Keratinocyte (primary cell): ENCODE measurements around the gene ERCC6. TPM values are rescaled to one million over a fixed set of nuclear protein-coding genes. Genes with fewer than 3 reads are reported as not detected.

Experiments used
- DNase-seq: peaks from one replicate; pipeline ENCODE4 v3.0.0-alpha.2; 2011; ENCODE audit warnings: low read depth, missing footprints, low spot score
- FAIRE-seq: peaks from 2 replicates; lab custom pipeline; 2011; peaks lifted over from hg19 to GRCh38; lab: Jason Lieb, UNC
- H2AFZ ChIP-seq: 2 replicates; pipeline ENCODE4 v1.6.0; 2012; ENCODE audit warnings: low read length, control low read depth, inconsistent platforms; ENCODE audit not compliant: control insufficient read depth
- H3K27ac ChIP-seq: 2 replicates; pipeline ENCODE4 v1.5.1; 2011; ENCODE audit warnings: low read length; ENCODE audit not compliant: control insufficient read depth, insufficient read depth
- H3K27me3 ChIP-seq: 3 replicates; pipeline ENCODE4 v1.6.0; 2011; ENCODE audit warnings: low read length; ENCODE audit not compliant: control insufficient read depth, insufficient read depth; ENCODE audit errors: extremely low read depth
- H3K36me3 ChIP-seq, 2 experiments: 2 replicates in 1 of 2; 3 replicates in 1 of 2; pipeline ENCODE4 v1.5.1; 2011; ENCODE audit warnings: low read length in 2 of 2, mild to moderate bottlenecking in 1 of 2; ENCODE audit not compliant: control insufficient read depth in 2 of 2, insufficient read depth in 2 of 2; ENCODE audit errors: extremely low read depth in 1 of 2
- H3K4me1 ChIP-seq: 3 replicates; pipeline ENCODE4 v1.5.1; 2011; ENCODE audit warnings: low read length; ENCODE audit not compliant: control insufficient read depth, insufficient read depth; ENCODE audit errors: extremely low read depth
- H3K4me2 ChIP-seq: 3 replicates; pipeline ENCODE4 v1.6.0; 2011; ENCODE audit warnings: low read depth, low read length; ENCODE audit not compliant: control insufficient read depth, insufficient read depth; ENCODE audit errors: extremely low read depth
- H3K4me3 ChIP-seq, 3 experiments: fragments of 200-600 bp in 1 of 3; sonication (generic) in 1 of 3; 2 replicates in 2 of 3; 3 replicates in 1 of 3; pipeline ENCODE4 v1.5.1; 2011 to 2016; ENCODE audit warnings: low read length in 3 of 3, mild to moderate bottlenecking in 3 of 3, control low read depth in 2 of 3, inconsistent platforms in 1 of 3, low read depth in 1 of 3, mixed read lengths in 1 of 3, mixed run types in 1 of 3, moderate library complexity in 1 of 3; ENCODE audit not compliant: control insufficient read depth in 2 of 3, insufficient read depth in 2 of 3; ENCODE audit errors: extremely low read depth in 1 of 3
- H3K79me2 ChIP-seq: 2 replicates; pipeline ENCODE4 v1.6.0; 2012; ENCODE audit warnings: low read length; ENCODE audit not compliant: control insufficient read depth, insufficient read depth
- H3K9ac ChIP-seq: 3 replicates; pipeline ENCODE4 v1.6.0; 2011; ENCODE audit warnings: low read length; ENCODE audit not compliant: control insufficient read depth, insufficient read depth; ENCODE audit errors: extremely low read depth
- H3K9me1 ChIP-seq: 3 replicates; pipeline ENCODE4 v1.6.0; 2011; ENCODE audit warnings: low read length; ENCODE audit not compliant: control insufficient read depth, insufficient read depth; ENCODE audit errors: extremely low read depth
- H3K9me3 ChIP-seq: 2 replicates; pipeline ENCODE4 v1.5.1; 2012; ENCODE audit warnings: low read depth, low read length; ENCODE audit not compliant: control insufficient read depth
- H4K20me1 ChIP-seq: 3 replicates; pipeline ENCODE4 v1.6.0; 2011; ENCODE audit warnings: low read length; ENCODE audit not compliant: control insufficient read depth, insufficient read depth; ENCODE audit errors: extremely low read depth
- CTCF ChIP-seq, 3 experiments: IDR thresholded peaks in 1 of 3; conservative IDR thresholded peaks in 1 of 3; optimal IDR thresholded peaks in 1 of 3; 2 replicates in 2 of 3; 3 replicates in 1 of 3; pipeline versions ENCODE3 to v1.5.1; 2011; ENCODE audit warnings: low read length in 3 of 3, mild to moderate bottlenecking in 3 of 3, moderate library complexity in 2 of 3, control low read depth in 1 of 3, inconsistent platforms in 1 of 3; ENCODE audit not compliant: insufficient read depth in 2 of 3; ENCODE audit errors: extremely low read depth in 1 of 3
- EZH2 ChIP-seq: IDR thresholded peaks from one replicate; pipeline ENCODE4 v1.6.1; 2012; ENCODE audit warnings: inconsistent platforms, mild to moderate bottlenecking, low read length, moderate library complexity
- dilution Hi-C: fragments of 300-500 bp; cut with MboI; formaldehyde crosslinking; loops from one replicate; pipeline ENCODE4 v1.7.0; 2020; ENCODE audit warnings: low sequenced_read_pairs; ENCODE audit not compliant: extremely low pct_ligation_motif_present
- polyA plus RNA-seq, 5 experiments: library from polyadenylated mRNA; depleted of rRNA in 3 of 5; stranded (reverse) in 3 of 5; stranded (forward) in 1 of 5; unstranded in 1 of 5; fragments of >200 nt; gene quantifications; 1 replicate in 1 of 5; 2 replicates in 3 of 5; 3 replicates in 1 of 5; pipeline versions ENCODE4 v1.2.1 to v1.2.3, GENCODE V29; 2011 to 2012; ENCODE audit warnings: missing spikeins in 2 of 5, low read depth in 1 of 5, low replicate concordance in 1 of 5

Gene ERCC6
- polyA plus RNA-seq, 1 donor (not counting 4 experiments of a cell fraction or from before 2014, with no cell fraction given) = 36.8 TPM

- no peak overlapping the region for H3K27ac ChIP-seq
- H3K9me1 ChIP-seq = no peaks in the 10 kb centered on the region
- TF ChIP-seq CTCF (optimal IDR thresholded peaks at IDR 0.05 in 1 of 3, IDR thresholded peaks at IDR 0.05 in 1 of 3, conservative IDR thresholded peaks at IDR 0.05 in 1 of 3; ENCODE audit: extremely low read depth in 1 of 3, insufficient read depth in 2 of 3, low read length in 3 of 3) (no peak), EZH2 (no peak)
- dilution Hi-C loops = no loop called here
- DNase-seq (no peak), FAIRE-seq (no peak)
- no peak overlapping the region for H3K4me3 ChIP-seq
- no peak overlapping the region for H3K4me2 ChIP-seq
- H3K9ac ChIP-seq = no peak overlapping the region
- no peaks in the 10 kb centered on the region for H3K79me2 ChIP-seq
- H2AFZ ChIP-seq = no peak overlapping the region
- no peaks in the 10 kb centered on the region for H3K27me3 ChIP-seq
- no peaks in the 10 kb centered on the region for H3K9me3 ChIP-seq
- H4K20me1 ChIP-seq = no peaks in the 10 kb centered on the region
- no peaks in the 10 kb centered on the region for H3K36me3 ChIP-seq
- H3K4me1 ChIP-seq = no peaks in the 10 kb centered on the region
Measured at GRCh38 chr10:49560526-49560925, 21.6 kb upstream of the ERCC6 start.

- TF ChIP-seq EZH2 (no peak), CTCF (optimal IDR thresholded peaks at IDR 0.05 in 1 of 3, IDR thresholded peaks at IDR 0.05 in 1 of 3, conservative IDR thresholded peaks at IDR 0.05 in 1 of 3; ENCODE audit: extremely low read depth in 1 of 3, insufficient read depth in 2 of 3, low read length in 3 of 3) (no peak)
- Histone ChIP-seq H3K36me3 (no peaks in the 10 kb centered on the region), H3K9me1 (no peaks in the 10 kb centered on the region), H3K4me2 (no peak overlapping the region), H3K27me3 (no peaks in the 10 kb centered on the region), H2AFZ (no peak overlapping the region), H3K9me3 (no peaks in the 10 kb centered on the region), H3K4me3 (no peak overlapping the region), H3K9ac (no peak overlapping the region), H3K27ac (no peak overlapping the region), H3K79me2 (no peaks in the 10 kb centered on the region), H3K4me1 (peaks cover 4% of the 10 kb centered on the region), H4K20me1 (no peaks in the 10 kb centered on the region)
- dilution Hi-C loops = no loop called here
- FAIRE-seq (no peak), DNase-seq (no peak)
Measured at GRCh38 chr10:49559476-49559875, 20.6 kb upstream of the ERCC6 start.
